NCI-H2227 treated with DMSO at 0.1 percent for 48 hours (cell line): ENCODE results near the gene C1R.

Experiments used
- DNase-seq: peaks from one replicate; lab custom pipeline; 2025; lab: John Stamatoyannopoulos, UW

The C1R gene

DNA sequence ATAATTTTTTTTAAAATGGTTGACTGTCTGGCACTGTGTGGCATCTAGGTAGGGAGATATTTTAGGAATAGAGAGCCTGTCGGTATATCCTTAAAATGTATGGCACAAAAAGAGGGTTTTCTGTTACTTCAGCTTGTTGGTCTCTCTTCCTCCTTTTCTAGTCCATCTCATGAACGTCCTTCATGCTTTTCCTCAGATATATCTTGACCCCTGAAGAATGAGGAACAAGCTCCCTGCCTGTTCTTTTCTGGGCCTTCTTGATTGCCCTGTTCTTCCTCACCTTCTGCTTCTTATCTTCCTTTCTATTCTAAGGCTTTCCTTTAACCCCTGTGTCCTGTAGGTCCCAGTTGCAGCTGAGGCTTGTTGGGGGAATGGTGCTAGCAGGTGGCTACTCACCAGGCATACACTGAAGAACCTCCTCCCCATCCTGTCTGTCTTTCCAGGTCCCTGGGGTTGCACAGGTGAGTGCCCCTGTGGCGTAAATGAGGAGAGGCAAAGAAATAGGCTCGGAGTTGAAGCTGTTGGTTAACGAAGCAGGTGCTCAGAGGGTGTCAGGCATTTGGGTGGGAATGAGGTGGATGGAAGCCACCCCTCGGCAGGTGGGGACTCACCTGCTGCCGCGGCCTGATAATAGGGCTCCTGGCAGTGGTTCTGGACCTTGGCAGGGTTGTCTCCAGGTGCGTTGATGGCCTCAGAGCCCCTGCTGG is 7.2 kb upstream of the C1R start:
- DNase-seq: no peak

DNA sequence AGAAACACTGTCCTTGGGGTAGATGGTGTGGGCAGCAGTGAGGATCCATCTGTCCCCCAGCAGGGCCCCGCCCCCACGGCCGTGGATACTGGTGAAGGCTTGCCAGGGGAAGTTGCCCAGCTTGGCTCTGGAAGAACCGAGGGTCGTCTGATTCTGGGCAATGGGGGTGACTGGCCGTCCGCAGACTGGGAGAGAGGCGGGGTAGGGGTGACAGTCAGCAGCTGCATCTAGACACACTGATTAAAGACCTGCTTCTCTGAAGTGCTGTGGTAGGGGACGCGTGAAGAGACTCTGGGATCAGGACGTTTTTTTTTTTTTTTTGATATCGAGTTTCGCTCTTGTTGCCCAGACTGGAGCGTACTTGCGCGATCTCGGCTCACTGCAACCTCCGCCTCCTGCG is 4.7 kb upstream of the C1R start:
- DNase-seq: no peak

DNA sequence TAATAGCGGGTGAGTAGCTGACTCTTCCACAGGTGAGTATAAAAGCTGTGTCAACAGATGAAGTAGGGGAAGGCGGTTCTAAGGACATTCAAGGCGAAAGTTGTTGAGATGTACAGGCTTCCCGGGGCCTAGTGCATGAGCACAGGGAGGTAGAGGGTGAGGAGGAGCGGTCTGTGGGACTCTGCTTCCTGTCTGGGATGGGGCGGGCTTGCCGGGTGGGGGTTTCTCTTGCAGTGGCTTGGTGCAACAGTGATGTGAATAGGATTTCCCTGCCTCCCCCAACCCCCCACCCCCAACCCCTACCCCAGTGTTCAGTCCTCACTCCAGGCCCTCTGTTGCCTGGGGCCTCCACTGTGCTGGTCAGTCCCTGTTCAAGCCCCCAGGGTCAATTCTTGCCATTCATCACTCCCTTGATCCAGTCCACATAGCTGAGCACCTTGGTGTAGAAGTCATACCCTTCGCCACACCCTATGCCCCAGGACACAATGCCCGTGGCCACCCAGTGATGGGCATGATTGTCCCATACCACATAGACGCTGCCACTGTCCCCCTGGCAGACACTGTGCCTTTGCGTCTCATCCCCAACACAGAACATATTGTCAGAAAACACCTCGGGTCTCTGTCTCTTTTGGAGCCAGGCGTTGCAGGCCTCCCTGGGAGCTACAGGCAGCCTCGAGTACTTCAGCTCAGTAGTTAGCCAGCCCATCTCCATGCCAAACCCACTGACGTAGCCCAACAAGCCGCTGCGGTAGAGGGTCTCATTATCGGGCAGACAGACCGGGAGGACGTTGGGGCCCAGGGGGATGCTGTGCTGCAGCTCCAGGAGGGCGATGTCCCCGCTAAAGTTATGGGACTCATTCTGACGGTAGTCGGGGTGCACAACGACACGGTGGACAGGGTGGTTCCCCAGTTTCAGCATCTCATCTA is 4.0 kb upstream of the C1R start:
- no peak for DNase-seq

- no peak for DNase-seq
Observed at GRCh38 chr12:7093892-7094291, 1.6 kb upstream of the C1R start.

DNA sequence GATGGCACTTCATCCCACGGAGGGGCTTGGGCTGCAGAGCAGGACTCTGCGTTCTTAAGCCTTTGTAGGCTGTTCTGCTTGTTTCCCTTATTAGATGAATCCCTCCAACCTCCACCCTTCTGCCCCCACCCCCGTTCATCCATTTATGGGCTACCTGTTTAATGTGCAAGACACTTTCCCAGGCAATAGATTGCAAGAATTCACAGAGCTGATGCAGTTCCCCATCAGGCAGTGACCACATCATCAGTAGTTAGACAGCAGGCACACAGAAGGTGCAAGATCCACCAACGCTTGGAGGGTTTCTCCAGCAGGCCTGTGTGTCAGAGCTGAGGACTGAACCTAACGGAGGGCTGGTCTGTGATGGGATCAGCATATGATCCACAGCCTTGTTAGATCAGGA is 1.2 kb upstream of the C1R start:
- DNase-seq: no peak

DNA sequence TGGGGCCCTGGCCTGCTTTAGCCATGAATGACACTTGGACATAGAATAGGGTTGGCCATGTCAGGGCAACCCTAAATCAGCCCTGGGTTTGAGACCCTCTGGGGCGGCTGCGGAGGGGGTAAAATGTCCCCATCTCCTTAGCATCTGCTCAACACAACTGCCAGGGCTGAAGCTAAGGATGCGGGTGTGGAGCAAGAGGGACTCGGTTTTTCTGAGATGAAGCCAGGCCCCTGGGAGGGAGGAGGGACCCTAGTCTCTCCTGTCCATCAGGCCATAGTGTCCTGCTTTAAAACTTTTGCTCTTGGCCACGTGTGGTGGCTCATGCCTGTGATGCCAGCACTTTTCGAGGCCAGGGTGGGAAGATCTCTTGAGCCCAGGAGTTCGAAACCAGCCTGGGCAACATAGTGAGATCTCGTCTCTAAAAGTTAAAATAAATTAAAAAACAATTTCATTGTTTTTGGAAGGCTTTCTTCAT is 778 bp upstream of the C1R start:
- no peak for DNase-seq

DNA sequence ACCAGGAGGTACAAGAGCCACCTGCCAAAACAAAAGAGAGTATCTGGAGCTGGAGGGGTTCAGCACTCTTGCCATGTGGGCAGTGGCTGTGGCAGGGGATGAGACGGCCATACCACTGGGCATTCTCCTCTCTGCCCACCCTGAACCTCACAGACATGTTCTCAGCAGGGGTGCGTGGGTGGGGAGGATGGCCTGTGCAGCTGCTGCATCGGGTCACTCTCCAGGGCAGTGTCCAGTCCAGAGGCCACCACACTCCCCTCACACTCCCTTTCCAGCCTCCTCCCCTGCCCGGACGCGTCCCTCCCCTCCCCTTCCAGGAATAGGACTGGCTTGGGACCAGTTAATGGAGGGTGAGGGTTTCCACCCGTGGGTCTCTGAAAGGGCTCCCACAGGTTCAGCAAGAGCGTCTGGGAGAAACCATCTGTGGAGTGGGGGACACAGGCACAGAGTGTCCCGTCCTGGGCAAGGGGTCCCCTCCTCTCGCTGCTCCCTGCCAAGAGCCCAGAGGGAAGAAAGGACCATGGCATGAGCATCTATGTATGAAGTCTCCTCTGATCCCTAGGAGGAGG is 501 bp downstream of the C1R start:
- DNase-seq: no peak

GRCh38 chr12:7091171-7091570 is 1.1 kb downstream of the C1R start:
- no peak for DNase-seq

DNA sequence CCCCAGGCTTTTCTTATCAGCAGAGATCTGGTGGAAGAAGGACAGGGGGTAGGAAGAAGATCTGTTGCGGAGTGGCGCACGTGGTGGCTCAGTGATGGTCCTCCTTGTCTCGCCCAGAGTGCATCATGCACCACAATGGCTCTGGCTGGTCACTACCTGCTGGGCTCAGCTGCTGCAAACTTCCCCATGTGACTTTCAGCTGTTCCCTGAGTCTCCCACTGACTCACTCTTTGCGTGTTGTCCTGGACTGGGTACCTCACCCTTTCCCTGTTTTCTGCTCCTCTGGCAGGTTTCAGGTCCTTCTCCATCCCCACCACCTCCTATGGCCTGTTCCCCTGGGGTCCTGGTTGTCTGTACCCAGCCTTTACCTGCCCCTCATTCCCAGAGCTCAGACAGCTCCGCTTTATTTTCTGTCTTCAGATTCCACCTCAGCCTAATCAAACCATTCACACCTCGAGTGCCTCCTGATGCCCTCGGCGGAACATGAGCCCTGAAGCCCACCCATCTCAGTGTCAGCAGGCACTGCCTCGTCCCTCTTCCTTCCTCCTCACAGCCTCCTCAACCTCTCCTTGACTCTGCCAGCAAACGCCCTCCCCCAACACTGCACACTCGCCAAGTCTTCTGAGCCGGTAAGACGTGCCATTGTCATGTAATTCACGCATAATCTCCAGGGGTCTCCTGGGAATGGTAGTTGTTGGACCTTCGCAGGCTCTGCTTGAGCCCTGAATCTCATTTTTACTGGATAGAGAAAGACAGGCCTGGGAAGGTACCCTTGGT is 1.8 kb downstream of the C1R start:
- DNase-seq: no peak

- no peak for DNase-seq
Observed at GRCh38 chr12:7089196-7089871, 2.9 kb downstream of the C1R start.

GRCh38 chr12:7083125-7083524 is 9.1 kb downstream of the C1R start:
- DNase-seq: no peak

- DNase-seq: no peak
Observed at GRCh38 chr12:7081037-7081436, 11.2 kb downstream of the C1R start.

DNA sequence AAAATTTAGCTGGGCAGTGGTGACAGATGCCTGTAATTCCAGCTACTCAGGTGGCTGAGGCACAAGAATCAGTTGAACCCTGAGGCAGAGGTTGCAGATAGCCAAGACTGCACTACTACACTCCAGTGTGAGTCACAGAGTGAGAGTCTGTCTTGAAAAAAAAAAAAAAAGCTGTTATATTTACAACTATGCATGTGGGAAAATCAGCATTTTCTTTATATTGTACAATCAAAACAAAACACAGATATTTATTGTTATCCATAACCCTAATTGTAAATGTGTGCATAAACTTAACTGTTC is 12.5 kb downstream of the C1R start:
- DNase-seq: no peak

- DNase-seq: no peak
Observed at GRCh38 chr12:7078163-7078562, 14.1 kb downstream of the C1R start.

DNA sequence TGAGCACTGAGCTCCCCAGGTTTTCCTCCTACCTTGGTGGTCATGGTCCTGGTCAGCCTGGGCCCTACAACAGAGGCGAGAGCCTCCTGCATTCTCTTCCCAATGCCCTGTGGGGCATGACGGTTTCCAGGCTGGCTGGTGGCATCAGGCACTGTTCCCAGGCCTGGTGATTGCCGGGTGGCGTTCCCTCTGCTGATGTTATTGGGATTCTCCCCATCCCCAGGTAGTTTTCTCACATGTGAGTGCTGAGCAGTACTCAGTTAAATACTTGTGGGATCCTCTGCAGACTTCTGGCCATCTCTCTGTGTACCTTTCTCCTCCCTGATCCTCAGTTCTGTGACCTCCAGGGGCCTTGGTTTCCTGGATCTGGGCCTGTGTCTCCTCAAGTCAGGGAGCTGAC is 15.8 kb downstream of the C1R start:
- no peak for DNase-seq

- no peak for DNase-seq
Observed at GRCh38 chr12:7075939-7076338, 16.3 kb downstream of the C1R start.

DNA sequence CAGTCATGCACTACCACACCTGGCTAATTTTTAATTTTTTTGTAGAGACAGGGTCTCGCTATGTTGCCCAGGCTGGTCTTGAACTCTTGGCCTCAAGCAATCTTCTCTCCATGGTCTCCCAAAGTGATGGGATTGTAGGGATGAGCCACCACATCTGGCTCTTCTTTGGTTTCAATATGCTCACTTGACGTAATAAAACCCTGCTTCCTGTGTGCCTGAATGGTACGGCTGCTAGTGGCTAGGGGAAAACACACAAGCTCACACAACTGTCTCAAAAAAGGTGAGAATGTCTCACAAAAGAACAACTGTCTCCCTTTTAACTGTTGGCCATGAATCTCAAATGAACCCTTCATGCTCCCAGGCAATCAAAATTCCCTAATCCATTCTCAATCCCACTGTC is 16.7 kb downstream of the C1R start:
- no peak for DNase-seq

GRCh38 chr12:7073946-7074345 is 18.3 kb downstream of the C1R start:
- DNase-seq: no peak

DNA sequence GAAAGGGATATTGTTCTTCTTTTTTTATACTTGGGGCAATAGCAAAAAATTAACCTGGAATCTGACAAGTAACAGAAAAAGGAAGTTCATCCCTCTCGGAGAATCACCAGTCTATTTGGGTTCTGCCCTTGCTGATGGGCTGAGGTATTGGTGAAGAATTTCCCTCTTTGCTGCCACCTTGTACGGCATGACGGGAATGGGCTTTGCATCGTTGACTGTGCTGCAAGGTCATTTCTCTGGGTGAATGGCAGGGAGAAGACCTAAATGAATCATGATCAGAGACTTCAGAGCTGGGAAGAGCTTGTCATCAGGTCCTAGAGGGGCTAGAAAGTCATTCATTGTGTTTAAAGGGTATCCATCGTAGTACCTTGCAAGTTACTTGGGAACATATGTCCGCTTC is 19.7 kb downstream of the C1R start:
- no peak for DNase-seq

GRCh38 chr12:7072035-7072434 is 20.2 kb downstream of the C1R start:
- no peak for DNase-seq

GRCh38 chr12:7069386-7069785 is 22.9 kb downstream of the C1R start:
- no peak for DNase-seq

DNA sequence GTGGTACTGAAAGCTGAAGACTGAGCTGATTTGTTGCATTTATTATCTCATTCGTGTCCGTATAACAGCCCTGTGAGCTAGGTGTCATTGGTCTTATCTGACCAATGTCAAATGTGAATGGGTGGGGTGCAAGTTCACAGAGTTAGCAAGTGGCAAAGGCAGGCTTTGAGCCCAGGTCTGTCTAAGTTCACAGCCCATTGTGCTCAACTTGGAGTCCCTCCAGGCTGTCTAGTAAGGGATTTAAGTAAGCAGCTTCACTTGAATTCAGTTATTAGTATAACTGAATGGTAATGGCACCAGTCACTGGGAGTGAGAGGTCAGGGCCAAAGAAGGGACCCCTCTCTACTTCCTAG is 23.3 kb downstream of the C1R start:
- no peak for DNase-seq
